ENCODE results near the gene MED22.
"Not testable (repeated sequence)": the region's sequence is repeated elsewhere in the genome, so short reads cannot be mapped to it uniquely, and the experiment has no call there.

MED22 gene

GRCh38 chr9:133347985-133348717, at the start of gene MED22, which contains the start of gene RPL7A:
MED22 (minus strand) TSS chr9:133348131; CDS start chr9:133346662, 1,469 bp downstream.
RPL7A (plus strand) TSS chr9:133348218; CDS start chr9:133348244, 26 bp downstream.
- peak; percentile 82 for DNase-seq (ENCODE audit: low read depth)

DNA sequence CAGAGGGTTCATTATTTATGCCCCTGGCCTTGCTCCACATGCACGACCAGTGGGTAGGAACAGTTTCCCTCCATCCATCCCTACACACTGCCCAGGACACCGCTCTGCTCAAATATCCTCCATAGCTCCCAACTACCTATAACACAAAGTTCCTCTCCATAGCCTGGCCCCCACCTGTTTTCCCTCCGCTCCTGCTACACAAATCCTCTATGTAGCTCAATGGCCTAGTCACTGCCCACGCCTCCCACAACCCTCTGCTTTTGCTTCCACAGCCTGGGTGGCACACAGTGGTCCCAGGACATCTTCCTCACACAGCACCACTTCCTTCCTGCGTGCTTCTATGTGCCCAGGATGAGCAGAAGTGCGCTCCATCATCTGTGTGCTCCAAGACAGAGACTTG, 49.4 kb upstream of the MED22 start:
- no peak for DNase-seq (ENCODE audit: low read depth)

DNA sequence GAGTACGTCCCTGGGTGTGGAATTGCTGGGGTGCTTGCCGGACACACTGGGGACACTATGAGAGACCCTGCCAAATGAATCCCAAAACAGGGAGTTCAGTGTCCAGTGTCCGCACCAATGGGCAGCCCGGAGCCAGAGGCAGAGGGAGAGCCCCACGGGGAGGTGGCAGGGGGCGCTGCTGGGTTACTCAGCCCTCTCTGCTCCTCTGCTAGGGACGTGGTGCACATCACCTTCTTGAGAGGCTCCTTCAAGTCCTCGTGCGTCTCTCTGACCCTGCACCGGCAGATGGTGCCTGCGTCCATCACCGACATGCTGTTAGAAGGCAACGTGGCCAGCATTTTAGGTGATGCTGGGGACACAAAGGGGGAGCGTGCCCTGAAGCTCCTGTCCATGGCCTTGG, 49.0 kb upstream of the MED22 start:
- DNase-seq (ENCODE audit: low read depth), result no peak

GRCh38 chr9:133394687-133395271, 46.8 kb upstream of the MED22 start:
- DNase-seq (ENCODE audit: low read depth), result no peak

- DNase-seq (ENCODE audit: low read depth), result no peak
Observed at GRCh38 chr9:133393399-133393798, 45.5 kb upstream of the MED22 start.

DNA sequence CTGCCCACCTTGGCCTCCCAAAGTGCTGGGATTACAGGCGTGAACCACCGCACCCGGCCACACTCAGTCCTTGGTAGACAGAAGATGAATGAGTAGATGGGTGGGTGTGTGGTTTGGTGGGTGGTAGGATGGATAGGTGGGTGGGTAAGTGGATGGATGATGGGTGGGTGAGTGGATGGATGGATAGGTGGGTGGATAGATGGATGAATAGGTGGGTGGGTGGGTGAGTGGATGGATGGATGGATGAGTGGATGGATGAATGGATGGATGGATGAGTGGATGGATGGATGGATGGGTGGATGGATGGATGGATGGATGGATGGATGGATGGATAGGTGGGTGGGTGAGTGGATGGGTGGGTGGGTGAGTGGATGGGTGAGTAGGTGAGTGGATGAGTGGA, 44.4 kb upstream of the MED22 start:
- DNase-seq (ENCODE audit: low read depth), result not testable (repeated sequence)

DNA sequence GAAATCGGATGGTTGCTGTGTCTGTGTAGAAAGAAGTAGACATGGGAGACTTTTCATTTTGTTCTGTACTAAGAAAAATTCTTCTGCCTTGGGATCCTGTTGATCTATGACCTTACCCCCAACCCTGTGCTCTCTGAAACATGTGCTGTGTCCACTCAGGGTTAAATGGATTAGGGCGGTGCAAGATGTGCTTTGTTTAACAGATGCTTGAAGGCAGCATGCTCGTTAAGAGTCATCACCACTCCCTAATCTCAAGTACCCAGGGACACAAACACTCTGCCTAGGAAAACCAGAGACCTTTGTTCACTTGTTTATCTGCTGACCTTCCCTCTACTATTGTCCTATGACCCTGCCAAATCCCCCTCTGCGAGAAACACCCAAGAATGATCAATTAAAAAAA, 43.5 kb upstream of the MED22 start:
- not testable (repeated sequence) for DNase-seq (ENCODE audit: low read depth)

DNA sequence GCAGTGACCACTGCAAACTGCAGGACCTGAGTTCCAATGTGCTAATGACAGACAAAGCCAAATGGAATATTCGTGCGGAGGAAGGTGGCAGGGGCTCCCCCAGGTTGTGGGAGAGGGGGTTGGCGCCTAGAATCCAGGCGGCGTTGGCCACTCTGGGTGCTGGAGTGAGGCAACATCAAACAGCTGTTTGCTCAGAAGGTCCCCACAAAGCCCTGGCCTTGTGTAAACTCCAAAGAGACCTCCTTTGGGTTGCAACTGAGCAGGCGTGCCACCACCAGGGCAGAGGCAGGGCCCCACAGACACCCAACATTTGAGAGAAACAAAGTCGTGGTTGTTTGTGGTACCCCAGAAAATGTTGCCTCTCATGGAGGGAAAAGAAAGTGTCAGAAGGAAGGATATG, 42.8 kb upstream of the MED22 start:
- no peak for DNase-seq (ENCODE audit: low read depth)

- no peak for DNase-seq (ENCODE audit: low read depth)
Observed at GRCh38 chr9:133389562-133389961, 41.6 kb upstream of the MED22 start.

DNA sequence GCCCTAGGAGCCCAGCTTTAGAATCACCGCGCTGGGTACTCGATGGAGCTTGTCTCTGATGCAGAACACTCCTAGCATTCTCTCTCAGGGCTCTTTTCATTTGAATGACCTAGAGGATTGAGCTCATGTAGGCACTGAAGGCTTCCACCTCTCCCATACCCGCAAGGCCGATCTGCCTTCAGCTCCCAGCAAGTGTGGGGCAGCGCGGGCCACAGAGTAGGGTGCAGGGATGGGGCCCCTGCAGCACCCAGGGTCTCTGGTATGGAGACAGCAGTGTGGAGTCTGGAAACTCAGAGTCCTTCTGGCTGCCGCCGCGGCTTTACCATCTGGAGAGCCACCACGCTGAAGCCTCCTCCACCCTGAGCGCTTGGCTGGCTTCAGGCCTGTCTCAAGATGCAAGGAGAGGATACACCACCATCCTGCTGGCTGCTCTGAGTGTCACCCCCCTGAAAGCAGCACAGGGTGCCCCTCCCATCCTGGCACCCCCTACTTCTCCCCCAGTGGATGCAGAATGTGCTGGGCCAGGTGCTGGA, 41.2 kb upstream of the MED22 start:
- no peak for DNase-seq (ENCODE audit: low read depth)

DNA sequence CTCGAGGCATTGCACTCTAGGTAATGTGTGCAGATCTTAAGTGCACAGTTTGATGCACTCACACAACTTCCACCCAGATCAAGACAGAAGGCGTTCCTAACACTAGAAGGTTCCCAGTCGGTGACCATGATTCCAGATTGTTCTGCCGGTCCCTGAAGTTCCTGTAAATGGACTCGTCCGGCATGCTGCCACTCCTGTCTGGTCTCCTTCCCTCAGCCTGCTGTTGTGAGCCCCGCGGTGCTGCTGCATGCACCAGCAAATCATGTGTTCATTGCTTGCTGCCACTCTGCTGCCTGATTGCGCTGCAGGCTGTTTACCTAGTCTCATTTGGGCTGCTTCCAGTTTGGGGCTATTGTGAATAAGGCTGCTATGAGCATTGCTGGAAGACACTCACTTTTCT, 39.7 kb upstream of the MED22 start:
- no peak for DNase-seq (ENCODE audit: low read depth)

DNA sequence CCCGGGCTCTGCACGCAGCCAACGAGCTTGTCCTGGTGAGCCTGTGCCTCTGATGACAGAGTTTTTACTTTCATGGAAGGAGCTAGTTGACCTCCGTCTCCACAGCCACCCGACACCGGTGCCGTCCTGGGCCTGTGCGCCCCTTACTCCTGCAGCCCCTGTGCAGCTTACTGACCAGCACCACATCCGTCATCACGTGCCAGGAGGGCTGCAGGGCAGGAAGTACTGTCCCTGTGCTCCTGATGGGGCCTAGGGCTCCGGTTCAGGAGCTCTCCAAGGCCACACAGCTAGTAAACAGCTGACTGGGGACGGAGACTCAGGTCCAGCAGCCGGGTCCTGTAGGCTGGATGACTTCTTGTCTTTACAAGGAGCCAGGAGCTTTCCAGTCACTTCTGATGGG, 38.4 kb upstream of the MED22 start:
- no peak for DNase-seq (ENCODE audit: low read depth)

GRCh38 chr9:133385452-133385851, 37.5 kb upstream of the MED22 start:
- DNase-seq (ENCODE audit: low read depth), result no peak

DNA sequence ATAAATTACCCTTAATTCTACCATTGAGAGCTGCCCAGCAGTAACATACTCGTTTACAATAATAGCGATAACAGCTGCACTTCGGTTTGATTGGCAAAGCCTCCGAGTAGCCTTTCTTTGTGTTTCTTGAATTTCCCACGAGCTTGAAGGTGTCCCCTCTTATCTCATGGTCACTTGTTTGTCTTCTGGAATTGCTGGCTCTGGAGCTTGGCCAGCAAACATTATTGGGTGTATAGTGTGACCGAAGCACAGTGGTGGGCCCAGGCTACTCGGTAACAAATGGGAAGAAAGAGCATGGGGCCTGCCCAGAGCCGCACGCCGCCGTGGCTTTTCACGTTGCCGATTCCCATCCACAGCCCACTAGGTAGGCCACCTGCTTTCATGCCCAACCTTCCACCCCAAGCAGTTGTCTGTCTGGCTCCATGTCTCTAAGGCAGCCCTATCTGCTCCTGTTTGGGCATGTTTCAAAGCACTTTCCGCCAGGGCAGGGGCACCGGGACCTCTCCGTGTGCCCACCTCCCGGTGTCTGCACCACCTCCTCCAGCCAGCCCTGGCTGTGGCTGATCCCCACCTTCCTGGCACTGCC, 36.9 kb upstream of the MED22 start:
- DNase-seq (ENCODE audit: low read depth), result no peak

DNA sequence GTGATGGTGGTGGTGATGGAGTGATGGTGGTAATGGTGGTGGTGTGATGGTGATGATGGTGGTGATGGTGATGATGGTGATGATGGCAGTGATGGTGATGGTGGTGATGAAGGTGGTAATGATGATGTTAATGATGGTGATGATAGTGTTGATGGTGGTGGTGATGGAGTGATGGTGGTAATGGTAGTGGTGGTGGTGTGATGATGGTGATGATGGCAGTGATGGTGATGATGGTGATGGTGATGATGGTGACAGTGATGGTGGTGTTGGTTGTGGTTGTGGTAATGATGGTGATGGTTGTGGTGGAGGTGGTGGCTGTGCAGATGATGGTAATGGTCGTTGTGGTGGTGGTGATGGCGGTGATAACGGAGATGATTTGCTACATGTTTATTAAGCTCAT, 35.5 kb upstream of the MED22 start:
- no peak for DNase-seq (ENCODE audit: low read depth)

DNA sequence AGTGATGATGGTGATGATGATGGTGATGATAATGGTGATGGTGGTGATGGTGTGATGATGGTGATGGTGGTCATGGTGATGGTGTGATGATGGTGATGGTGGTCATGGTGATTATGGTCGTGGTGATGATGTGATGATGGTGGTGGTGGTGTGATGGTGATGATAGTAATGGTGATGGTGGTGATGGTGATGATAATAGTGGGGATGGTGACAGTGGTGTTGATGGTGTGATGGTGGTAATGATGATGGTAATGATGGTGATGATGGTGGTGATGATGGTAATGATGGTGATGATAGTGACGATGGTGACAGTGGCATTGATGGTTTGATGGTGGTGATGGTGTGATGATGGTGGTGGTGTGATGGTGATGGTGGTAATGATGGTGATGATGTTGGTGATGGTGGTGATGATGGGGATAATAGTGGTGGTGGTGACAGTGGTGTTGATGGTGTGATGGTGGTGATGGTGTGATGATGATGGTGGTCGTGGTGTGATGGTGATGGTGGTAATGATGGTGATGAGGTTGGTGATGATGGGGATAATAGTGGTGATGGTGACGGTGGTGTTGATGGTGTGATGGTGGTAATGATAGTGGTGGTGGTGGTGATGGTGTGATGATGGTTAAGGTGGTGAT, 34.7 kb upstream of the MED22 start:
- no peak for DNase-seq (ENCODE audit: low read depth)

DNA sequence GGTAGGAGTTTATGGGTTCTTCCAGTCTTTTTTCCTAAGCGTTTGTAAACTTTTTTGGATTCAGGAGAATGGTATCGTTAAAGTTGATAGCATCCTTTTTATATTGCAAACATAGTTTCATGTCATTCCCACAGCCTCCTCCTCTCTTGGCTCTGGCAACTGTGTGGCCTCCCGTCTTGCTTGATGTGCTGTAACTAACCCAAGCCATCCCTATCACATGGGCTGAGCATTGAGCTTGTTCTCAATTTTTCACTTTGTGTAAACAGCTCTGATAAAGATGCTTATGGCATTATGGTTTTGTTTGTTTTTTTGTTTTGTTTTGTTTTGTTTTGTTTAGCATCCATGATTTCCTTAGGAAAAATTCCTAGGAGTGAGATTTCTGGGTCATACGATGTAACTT, 32.8 kb upstream of the MED22 start:
- DNase-seq (ENCODE audit: low read depth), result no peak

DNA sequence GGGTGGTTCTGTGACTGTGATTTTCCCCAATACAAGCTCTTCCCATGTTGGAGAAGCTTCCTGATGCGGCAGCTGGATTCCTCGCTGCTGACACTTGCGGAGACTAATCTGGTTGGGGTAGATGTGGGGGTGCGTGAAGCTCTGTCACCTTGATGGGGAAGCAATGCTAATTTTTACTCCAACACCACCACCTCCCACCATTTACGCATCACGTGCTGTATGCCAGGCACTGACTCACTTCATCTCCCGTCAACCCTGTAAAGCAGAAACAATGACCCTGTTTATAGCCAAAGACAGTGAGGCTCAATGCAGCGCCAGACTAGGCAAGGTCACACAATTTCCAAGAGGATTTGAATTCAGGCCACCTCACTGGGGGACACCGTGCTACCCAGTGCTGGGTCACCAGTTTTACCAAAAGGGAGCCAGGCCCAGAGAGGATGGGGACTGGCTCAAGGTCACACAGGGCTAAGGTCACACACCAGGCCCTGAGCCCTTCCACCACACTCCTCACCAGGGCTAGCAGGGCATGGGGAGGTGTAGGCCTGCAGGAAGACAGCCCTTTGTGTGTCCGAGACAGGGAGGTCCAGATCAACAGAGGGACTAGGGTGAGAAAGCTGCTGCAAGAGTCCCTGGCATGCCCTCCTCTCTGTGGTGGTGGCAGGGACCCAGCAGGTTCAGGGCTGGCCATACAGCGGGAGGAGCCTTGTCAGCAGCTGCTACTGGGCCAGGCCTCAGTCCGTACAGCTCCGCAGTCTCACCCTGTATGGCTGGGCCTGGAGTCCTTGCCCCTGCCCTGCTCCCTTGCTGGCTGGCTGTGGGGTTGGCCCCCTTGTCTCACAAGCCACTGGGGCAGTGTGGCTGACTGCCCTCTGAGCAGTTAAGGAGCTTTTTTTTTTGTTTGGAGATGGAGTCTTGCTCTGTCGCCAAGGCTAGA, 31.5 kb upstream of the MED22 start:
- no peak for DNase-seq (ENCODE audit: low read depth)

GRCh38 chr9:133378408-133378962, 30.6 kb upstream of the MED22 start:
- DNase-seq (ENCODE audit: low read depth), result no peak

- no peak for DNase-seq (ENCODE audit: low read depth)
Observed at GRCh38 chr9:133377721-133378216, 29.8 kb upstream of the MED22 start.

GRCh38 chr9:133377280-133377679, 29.3 kb upstream of the MED22 start:
- DNase-seq (ENCODE audit: low read depth), result not testable (repeated sequence)

Measured in stimulated activated CD8-positive, alpha-beta memory T cell treated with anti-CD3 and anti-CD28 coated beads, Interleukin-15, amount 100 ng/mL, for 1 hour (primary cell).